ENCODE data around the gene LRFN2. TPM values are rescaled to one million over a fixed set of nuclear protein-coding genes. Genes with fewer than 3 reads are reported as not detected.

The LRFN2 gene
- polyA plus RNA-seq, 2 donors: 0.26 to 0.28 TPM

DNA sequence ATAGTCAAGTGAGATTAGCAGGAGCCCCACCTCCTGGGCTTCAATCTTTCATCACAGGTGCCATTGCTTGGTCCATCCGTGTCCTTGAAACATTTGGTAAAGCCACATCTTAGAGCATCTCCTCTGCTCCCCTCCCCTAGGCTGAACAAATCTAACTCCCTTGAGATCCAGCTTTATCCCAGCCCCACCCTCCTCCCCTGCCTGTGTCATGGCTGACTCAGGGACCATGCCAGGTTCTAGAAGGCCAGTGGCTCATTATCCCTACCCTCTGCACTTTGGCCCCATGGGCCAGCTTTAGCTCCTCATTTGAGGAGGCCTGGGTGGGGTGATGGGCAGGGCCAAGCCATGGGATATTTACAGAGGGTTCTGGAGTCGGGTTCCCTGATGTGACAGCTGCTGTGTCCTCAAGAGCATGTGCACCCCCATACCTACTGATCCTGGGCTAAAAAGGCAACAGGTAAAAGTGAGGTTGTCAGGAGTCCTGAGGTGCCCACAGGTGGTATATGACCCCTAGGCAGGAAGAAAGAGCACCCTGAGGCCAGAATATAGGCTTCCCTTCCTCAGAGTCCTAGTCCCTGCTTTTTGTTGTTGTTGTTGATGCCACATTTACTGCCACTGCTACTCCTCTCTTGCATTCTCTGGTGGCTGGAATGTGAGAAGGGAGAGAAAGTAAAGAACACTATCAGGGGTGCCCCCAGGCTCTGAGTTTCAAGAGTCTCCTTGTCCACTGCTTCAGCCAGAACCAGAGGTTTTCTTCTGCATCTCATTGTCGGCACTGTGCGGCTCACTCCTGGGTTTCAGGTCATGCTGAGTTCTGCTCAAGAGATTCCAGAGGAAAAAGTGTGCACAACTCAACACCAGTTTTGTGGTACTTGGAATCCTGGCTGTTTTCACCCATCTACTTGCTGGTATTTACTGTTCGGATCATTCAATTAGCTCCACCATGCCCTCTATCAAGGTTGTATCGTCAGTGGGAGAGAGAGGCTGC lies 228.4 kb downstream of the LRFN2 start:
- WGBS, 2 donors: 88 to 90% methylated on average over 6 of the region's 6 CpGs
- Histone ChIP-seq H3K27ac (ENCODE audit: low read depth in 2 of 2, low read length in 1 of 2) (no peak overlapping the region), H3K9me3 (ENCODE audit: control insufficient read depth in 2 of 2, insufficient read depth in 1 of 2, low read depth in 1 of 2, low read length in 1 of 2) (no peaks in the 10 kb centered on the region), H3K4me1 (ENCODE audit: control insufficient read depth in 2 of 2, insufficient read depth in 2 of 2, low read length in 1 of 2) (no peaks in the 10 kb centered on the region), H3K4me3 (ENCODE audit: low read depth in 1 of 2, low read length in 2 of 2) (no peak overlapping the region), H3K27me3 (ENCODE audit: control insufficient read depth in 1 of 2, insufficient read depth in 2 of 2, low read length in 2 of 2) (no peaks in the 10 kb centered on the region), H3K36me3 (ENCODE audit: control insufficient read depth in 2 of 2, insufficient read depth in 2 of 2, low read length in 1 of 2) (no peaks in the 10 kb centered on the region)

DNA sequence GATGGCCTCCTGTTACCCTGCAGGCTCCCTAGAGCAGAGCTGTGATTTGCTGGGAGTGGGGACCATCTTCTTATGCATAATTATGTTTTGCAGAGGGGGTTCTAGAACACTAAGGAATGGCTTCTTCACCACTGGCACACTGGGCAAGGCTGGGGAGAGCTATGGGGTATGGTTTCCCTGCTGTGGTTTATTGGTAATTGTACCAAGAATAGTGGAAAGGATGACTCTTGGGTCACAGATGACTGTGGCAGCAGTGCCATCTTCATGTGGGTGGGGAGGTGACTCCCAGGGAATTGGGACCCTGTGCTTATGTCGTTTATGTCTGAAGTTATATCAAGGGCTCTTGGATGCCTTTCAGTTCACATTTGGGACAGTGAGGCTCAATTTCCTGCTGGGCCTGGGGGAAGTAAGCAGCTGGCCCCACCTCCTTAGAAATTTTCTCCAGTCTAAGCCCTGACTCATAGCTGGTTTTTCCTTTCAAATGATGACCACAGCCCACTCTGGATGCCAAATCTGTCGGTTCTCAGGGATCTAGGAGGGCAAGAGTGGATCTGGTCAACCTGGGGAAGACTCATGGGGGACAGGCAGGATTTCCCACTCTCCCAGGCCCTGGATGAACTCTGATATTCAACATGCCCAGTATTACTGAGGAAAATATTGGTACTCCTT lies 230.8 kb downstream of the LRFN2 start:
- Histone ChIP-seq H3K27me3 (ENCODE audit: control insufficient read depth in 1 of 2, insufficient read depth in 2 of 2, low read length in 2 of 2) (no peaks in the 10 kb centered on the region), H3K9me3 (ENCODE audit: control insufficient read depth in 2 of 2, insufficient read depth in 1 of 2, low read depth in 1 of 2, low read length in 1 of 2) (no peaks in the 10 kb centered on the region), H3K4me3 (ENCODE audit: low read depth in 1 of 2, low read length in 2 of 2) (no peak overlapping the region), H3K27ac (ENCODE audit: low read depth in 2 of 2, low read length in 1 of 2) (no peak overlapping the region), H3K4me1 (ENCODE audit: control insufficient read depth in 2 of 2, insufficient read depth in 2 of 2, low read length in 1 of 2) (no peaks in the 10 kb centered on the region), H3K36me3 (ENCODE audit: control insufficient read depth in 2 of 2, insufficient read depth in 2 of 2, low read length in 1 of 2) (no peaks in the 10 kb centered on the region)
- WGBS, 2 donors: 13 to 29% methylated on average over 2 of the region's 2 CpGs

GRCh38 chr6:40355532-40355931 lies 231.6 kb downstream of the LRFN2 start:
- Histone ChIP-seq H3K4me3 (ENCODE audit: low read depth in 1 of 2, low read length in 2 of 2) (no peak overlapping the region), H3K27me3 (ENCODE audit: control insufficient read depth in 1 of 2, insufficient read depth in 2 of 2, low read length in 2 of 2) (no peaks in the 10 kb centered on the region), H3K27ac (ENCODE audit: low read depth in 2 of 2, low read length in 1 of 2) (no peak overlapping the region), H3K4me1 (ENCODE audit: control insufficient read depth in 2 of 2, insufficient read depth in 2 of 2, low read length in 1 of 2) (no peaks in the 10 kb centered on the region), H3K36me3 (ENCODE audit: control insufficient read depth in 2 of 2, insufficient read depth in 2 of 2, low read length in 1 of 2) (no peaks in the 10 kb centered on the region), H3K9me3 (ENCODE audit: control insufficient read depth in 2 of 2, insufficient read depth in 1 of 2, low read depth in 1 of 2, low read length in 1 of 2) (no peaks in the 10 kb centered on the region)
- 81 to 94% methylated on average over 2 of the region's 2 CpGs for WGBS, 2 donors

- Histone ChIP-seq H3K27ac (ENCODE audit: low read depth in 2 of 2, low read length in 1 of 2) (no peak overlapping the region), H3K36me3 (ENCODE audit: control insufficient read depth in 2 of 2, insufficient read depth in 2 of 2, low read length in 1 of 2) (no peaks in the 10 kb centered on the region), H3K4me3 (ENCODE audit: low read depth in 1 of 2, low read length in 2 of 2) (no peak overlapping the region), H3K9me3 (ENCODE audit: control insufficient read depth in 2 of 2, insufficient read depth in 1 of 2, low read depth in 1 of 2, low read length in 1 of 2) (no peaks in the 10 kb centered on the region), H3K27me3 (ENCODE audit: control insufficient read depth in 1 of 2, insufficient read depth in 2 of 2, low read length in 2 of 2) (no peaks in the 10 kb centered on the region), H3K4me1 (ENCODE audit: control insufficient read depth in 2 of 2, insufficient read depth in 2 of 2, low read length in 1 of 2) (no peaks in the 10 kb centered on the region)
- 92 to 95% methylated on average over 1 of the region's 1 CpG for WGBS, 2 donors
Measured at GRCh38 chr6:40355066-40355465, 232.1 kb downstream of the LRFN2 start.

- no peak overlapping the region for H3K27ac ChIP-seq (ENCODE audit: low read depth in 2 of 2, low read length in 1 of 2)
- H3K9me3 ChIP-seq (ENCODE audit: control insufficient read depth in 2 of 2, insufficient read depth in 1 of 2, low read depth in 1 of 2, low read length in 1 of 2): no peaks in the 10 kb centered on the region
- H3K4me1 ChIP-seq (ENCODE audit: control insufficient read depth in 2 of 2, insufficient read depth in 2 of 2, low read length in 1 of 2): no peaks in the 10 kb centered on the region
- no peaks in the 10 kb centered on the region for H3K36me3 ChIP-seq (ENCODE audit: control insufficient read depth in 2 of 2, insufficient read depth in 2 of 2, low read length in 1 of 2)
- no peaks in the 10 kb centered on the region for H3K27me3 ChIP-seq (ENCODE audit: control insufficient read depth in 1 of 2, insufficient read depth in 2 of 2, low read length in 2 of 2)
- no peak overlapping the region for H3K4me3 ChIP-seq (ENCODE audit: low read depth in 1 of 2, low read length in 2 of 2)
Measured at GRCh38 chr6:40353967-40354452, 233.2 kb downstream of the LRFN2 start.

DNA sequence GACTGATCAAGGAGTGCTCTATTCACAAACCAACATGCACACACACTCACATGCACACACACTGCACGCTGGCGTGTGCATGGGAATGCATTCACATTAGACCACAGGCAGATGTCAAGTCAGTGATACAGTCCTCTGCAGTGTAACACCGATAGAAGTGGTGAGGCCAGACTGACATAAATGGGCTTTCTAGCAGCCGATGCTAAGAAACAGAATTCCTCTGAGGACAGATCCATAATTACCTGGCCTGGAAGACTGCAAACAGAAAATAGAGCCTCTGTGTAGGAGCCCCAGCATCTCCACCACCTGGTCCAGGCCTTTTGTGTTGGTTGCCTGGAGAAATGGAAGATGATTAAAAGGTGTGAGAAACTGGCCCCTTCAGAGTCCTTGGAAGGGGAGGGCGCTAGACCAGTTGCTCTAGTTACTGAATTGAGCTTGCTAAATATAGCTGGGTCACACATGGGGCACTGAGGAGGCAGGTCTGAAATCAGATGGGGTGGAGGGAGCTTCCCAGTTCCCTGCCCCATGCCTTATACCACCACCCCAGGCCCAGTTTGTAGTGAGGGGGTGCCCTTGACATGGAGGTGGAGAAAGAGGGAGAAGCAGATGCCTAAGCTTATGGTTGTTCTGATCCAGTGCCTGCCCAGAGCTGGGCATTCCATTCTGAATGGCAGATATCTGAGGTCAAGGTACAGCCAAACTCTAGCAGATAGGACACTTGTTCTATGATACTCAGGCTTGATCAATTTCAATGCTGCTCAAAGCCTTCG lies 233.8 kb downstream of the LRFN2 start:
- Histone ChIP-seq H3K9me3 (ENCODE audit: control insufficient read depth in 2 of 2, insufficient read depth in 1 of 2, low read depth in 1 of 2, low read length in 1 of 2) (no peaks in the 10 kb centered on the region), H3K27ac (ENCODE audit: low read depth in 2 of 2, low read length in 1 of 2) (no peak overlapping the region), H3K27me3 (ENCODE audit: control insufficient read depth in 1 of 2, insufficient read depth in 2 of 2, low read length in 2 of 2) (no peaks in the 10 kb centered on the region), H3K36me3 (ENCODE audit: control insufficient read depth in 2 of 2, insufficient read depth in 2 of 2, low read length in 1 of 2) (no peaks in the 10 kb centered on the region), H3K4me3 (ENCODE audit: low read depth in 1 of 2, low read length in 2 of 2) (no peak overlapping the region), H3K4me1 (ENCODE audit: control insufficient read depth in 2 of 2, insufficient read depth in 2 of 2, low read length in 1 of 2) (no peaks in the 10 kb centered on the region)
- WGBS, 2 donors: 77 to 83% methylated on average over 6 of the region's 6 CpGs

- WGBS, 2 donors: 83% methylated on average over 6 of the region's 6 CpGs
- H3K27ac ChIP-seq (ENCODE audit: low read depth in 2 of 2, low read length in 1 of 2): no peak overlapping the region
- H3K27me3 ChIP-seq (ENCODE audit: control insufficient read depth in 1 of 2, insufficient read depth in 2 of 2, low read length in 2 of 2): no peaks in the 10 kb centered on the region
- H3K4me3 ChIP-seq (ENCODE audit: low read depth in 1 of 2, low read length in 2 of 2): no peak overlapping the region
- H3K36me3 ChIP-seq (ENCODE audit: control insufficient read depth in 2 of 2, insufficient read depth in 2 of 2, low read length in 1 of 2): no peaks in the 10 kb centered on the region
- no peaks in the 10 kb centered on the region for H3K4me1 ChIP-seq (ENCODE audit: control insufficient read depth in 2 of 2, insufficient read depth in 2 of 2, low read length in 1 of 2)
- H3K9me3 ChIP-seq (ENCODE audit: control insufficient read depth in 2 of 2, insufficient read depth in 1 of 2, low read depth in 1 of 2, low read length in 1 of 2): no peaks in the 10 kb centered on the region
Measured at GRCh38 chr6:40352527-40353170, 234.5 kb downstream of the LRFN2 start.

GRCh38 chr6:40352006-40352405 lies 235.2 kb downstream of the LRFN2 start:
- Histone ChIP-seq H3K4me3 (ENCODE audit: low read depth in 1 of 2, low read length in 2 of 2) (no peak overlapping the region), H3K9me3 (ENCODE audit: control insufficient read depth in 2 of 2, insufficient read depth in 1 of 2, low read depth in 1 of 2, low read length in 1 of 2) (no peaks in the 10 kb centered on the region), H3K4me1 (ENCODE audit: control insufficient read depth in 2 of 2, insufficient read depth in 2 of 2, low read length in 1 of 2) (no peaks in the 10 kb centered on the region), H3K27ac (ENCODE audit: low read depth in 2 of 2, low read length in 1 of 2) (no peak overlapping the region), H3K36me3 (ENCODE audit: control insufficient read depth in 2 of 2, insufficient read depth in 2 of 2, low read length in 1 of 2) (no peaks in the 10 kb centered on the region), H3K27me3 (ENCODE audit: control insufficient read depth in 1 of 2, insufficient read depth in 2 of 2, low read length in 2 of 2) (no peaks in the 10 kb centered on the region)
- 67 to 80% methylated on average over 1 of the region's 1 CpG for WGBS, 2 donors

DNA sequence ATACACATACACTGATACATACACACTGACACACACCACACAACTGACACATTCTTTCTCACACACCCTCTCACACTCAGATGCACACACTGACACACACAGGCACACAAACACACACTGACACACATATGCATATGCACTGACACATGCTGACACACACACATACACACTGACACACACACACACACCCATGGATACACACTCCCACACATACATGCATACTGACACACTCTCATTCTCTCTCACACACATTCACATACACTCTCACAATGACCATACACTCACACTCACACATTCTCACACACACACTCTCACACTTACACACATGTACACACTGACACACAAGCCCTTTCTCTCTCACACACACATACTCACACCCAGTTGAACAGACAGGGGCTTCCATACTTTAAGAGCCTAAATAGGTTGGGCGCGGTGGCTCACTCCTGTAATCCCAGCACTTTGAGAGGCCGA lies 236.4 kb downstream of the LRFN2 start:
- H3K4me1 ChIP-seq (ENCODE audit: control insufficient read depth in 2 of 2, insufficient read depth in 2 of 2, low read length in 1 of 2): no peaks in the 10 kb centered on the region
- H3K27me3 ChIP-seq (ENCODE audit: control insufficient read depth in 1 of 2, insufficient read depth in 2 of 2, low read length in 2 of 2): no peaks in the 10 kb centered on the region
- no peak overlapping the region for H3K27ac ChIP-seq (ENCODE audit: low read depth in 2 of 2, low read length in 1 of 2)
- H3K9me3 ChIP-seq (ENCODE audit: control insufficient read depth in 2 of 2, insufficient read depth in 1 of 2, low read depth in 1 of 2, low read length in 1 of 2): no peaks in the 10 kb centered on the region
- no peak overlapping the region for H3K4me3 ChIP-seq (ENCODE audit: low read depth in 1 of 2, low read length in 2 of 2)
- WGBS, 2 donors: 94 to 95% methylated on average over 3 of the region's 3 CpGs
- no peaks in the 10 kb centered on the region for H3K36me3 ChIP-seq (ENCODE audit: control insufficient read depth in 2 of 2, insufficient read depth in 2 of 2, low read length in 1 of 2)

Measured in esophagus (tissue), 2 donors.